ENCODE measurements around the gene RSPO4.

Gene RSPO4

GRCh38 chr20:1002682-1003561, 811 bp upstream of the RSPO4 start:
- TF ChIP-seq ZFX (IDR thresholded peaks at IDR 0.05; ENCODE audit: borderline replicate concordance), result no peak
- no peak for TF ChIP-seq CTCF (IDR thresholded peaks at IDR 0.05)
- no peak overlapping the region for H3K27ac ChIP-seq

- H3K27ac ChIP-seq, result no peak overlapping the region
- TF ChIP-seq CTCF (IDR thresholded peaks at IDR 0.05) (no peak), ZFX (IDR thresholded peaks at IDR 0.05; ENCODE audit: borderline replicate concordance) (no peak)
Measured at GRCh38 chr20:1001116-1001515, 995 bp downstream of the RSPO4 start.

- TF ChIP-seq CTCF (IDR thresholded peaks at IDR 0.05), result no peak
- TF ChIP-seq ZFX (IDR thresholded peaks at IDR 0.05; ENCODE audit: borderline replicate concordance), result no peak
- H3K27ac ChIP-seq, result no peak overlapping the region
Measured at GRCh38 chr20:998231-998830, 3.8 kb downstream of the RSPO4 start.

GRCh38 chr20:997486-997885, 4.6 kb downstream of the RSPO4 start:
- TF ChIP-seq ZFX (IDR thresholded peaks at IDR 0.05; ENCODE audit: borderline replicate concordance), result no peak
- no peak for TF ChIP-seq CTCF (IDR thresholded peaks at IDR 0.05)
- H3K27ac ChIP-seq, result no peak overlapping the region

GRCh38 chr20:997016-997415, 5.1 kb downstream of the RSPO4 start:
- no peak for TF ChIP-seq CTCF (IDR thresholded peaks at IDR 0.05)
- no peak for TF ChIP-seq ZFX (IDR thresholded peaks at IDR 0.05; ENCODE audit: borderline replicate concordance)
- no peak overlapping the region for H3K27ac ChIP-seq

GRCh38 chr20:995170-995569, 6.9 kb downstream of the RSPO4 start:
- no peak for TF ChIP-seq CTCF (IDR thresholded peaks at IDR 0.05)
- TF ChIP-seq ZFX (IDR thresholded peaks at IDR 0.05; ENCODE audit: borderline replicate concordance), result no peak
- H3K27ac ChIP-seq, result no peak overlapping the region

Data from 22Rv1 (cell line).